PC-3 (cell line): Measurements from ENCODE around the gene SLC2A14.
"Not testable (repeated sequence)": the region's sequence is repeated elsewhere in the genome, so short reads cannot be mapped to it uniquely, and the experiment has no call there.

Experiments used
- CTCF ChIP-seq: fragments of 300-600 bp; sonication (generic); conservative IDR thresholded peaks from 2 replicates; pipeline ENCODE4 v1.5.1; 2017; ENCODE audit warnings: antibody characterized with exemption, low read depth, mild to moderate bottlenecking, low read length
- EZH2 ChIP-seq: fragments of 300-600 bp; sonication (generic); IDR thresholded peaks from one replicate; pipeline ENCODE4 v1.6.1; 2017; ENCODE audit warnings: antibody characterized with exemption, mild to moderate bottlenecking, low read length; ENCODE audit not compliant: unreplicated experiment
- EZH2phosphoT487 ChIP-seq: fragments of 300-600 bp; sonication (generic); IDR thresholded peaks from 2 replicates; pipeline ENCODE4 v1.6.1; 2018; ENCODE audit warnings: mild to moderate bottlenecking, antibody characterized with exemption, low read length, borderline replicate concordance

GRCh38 chr12:7847226-7848097 lies 25.3 kb downstream of the SLC2A14 start:
- TF ChIP-seq CTCF, EZH2phosphoT487, EZH2: not testable (repeated sequence)
